GM23338 (cell line): ENCODE data around the gene DYNC1LI2. TPM values are rescaled to one million over a fixed set of nuclear protein-coding genes. Genes with fewer than 3 reads are reported as not detected.

Experiments
- ATAC-seq: fragments of 200-7000 bp; cut with Tn5 transposase; 3 replicates; pipeline ENCODE4 v1.9.1; 2020
- DNase-seq: peaks from one replicate; pipeline ENCODE4 v3.0.0-alpha.2; 2015; ENCODE audit warnings: low spot score
- H2AFZ ChIP-seq: fragments of 200-600 bp; sonication (generic); 2 replicates; pipeline ENCODE4 v1.8.0; 2016; ENCODE audit warnings: antibody characterized with exemption, mild to moderate bottlenecking, moderate library complexity
- H3F3A ChIP-seq: fragments of 200-600 bp; sonication (generic); replicated peaks from 2 replicates; pipeline ENCODE4 v1.8.0; 2017; ENCODE audit warnings: antibody characterized with exemption, mixed run types, low read depth
- H3K27ac ChIP-seq: fragments of 200-600 bp; sonication (generic); 2 replicates; pipeline ENCODE4 v1.6.1; 2016; ENCODE audit warnings: low read depth
- H3K27me3 ChIP-seq: fragments of 200-600 bp; sonication (generic); 2 replicates; pipeline ENCODE4 v1.8.0; 2016; ENCODE audit warnings: mild to moderate bottlenecking, mixed run types, moderate library complexity; ENCODE audit not compliant: insufficient read depth
- H3K36me3 ChIP-seq: fragments of 200-600 bp; sonication (generic); 2 replicates; pipeline ENCODE4 v1.8.0; 2016; ENCODE audit warnings: mild to moderate bottlenecking; ENCODE audit not compliant: insufficient read depth
- H3K4me1 ChIP-seq: fragments of 200-600 bp; sonication (generic); 2 replicates; pipeline ENCODE4 v1.8.0; 2016; ENCODE audit warnings: mild to moderate bottlenecking, moderate library complexity; ENCODE audit not compliant: insufficient read depth
- H3K4me2 ChIP-seq: fragments of 200-600 bp; sonication (generic); 2 replicates; pipeline ENCODE4 v1.7.1; 2017; ENCODE audit warnings: mixed run types
- H3K4me3 ChIP-seq: fragments of 200-600 bp; sonication (generic); 2 replicates; pipeline ENCODE4 v1.6.1; 2016; ENCODE audit warnings: mixed run types
- H3K79me2 ChIP-seq: fragments of 200-600 bp; sonication (generic); replicated peaks from 2 replicates; pipeline ENCODE4 v1.8.0; 2017; ENCODE audit warnings: mild to moderate bottlenecking; ENCODE audit not compliant: insufficient read depth
- H3K9me2 ChIP-seq: fragments of 200-600 bp; sonication (generic); 2 replicates; pipeline ENCODE4 v1.8.0; 2017; ENCODE audit not compliant: insufficient read depth
- H4K20me1 ChIP-seq: fragments of 200-600 bp; sonication (generic); replicated peaks from 2 replicates; pipeline ENCODE4 v1.8.0; 2017; ENCODE audit warnings: mild to moderate bottlenecking; ENCODE audit not compliant: insufficient read depth
- H3K27ac Mint-ChIP-seq: 2 replicates; pipeline ENCODE4 v1.8.0; 2020; ENCODE audit warnings: inconsistent platforms, mild to moderate bottlenecking, moderate library complexity, mixed read lengths
- H3K27me3 Mint-ChIP-seq: 3 replicates; pipeline ENCODE4 v1.8.0; 2022; ENCODE audit warnings: low read depth, mild to moderate bottlenecking, moderate library complexity, mixed read lengths, inconsistent platforms; ENCODE audit not compliant: insufficient read depth, poor library complexity
- H3K36me3 Mint-ChIP-seq: 3 replicates; pipeline ENCODE4 v1.8.0; 2021; ENCODE audit warnings: low read depth, mild to moderate bottlenecking, inconsistent platforms, moderate library complexity, mixed read lengths
- H3K4me1 Mint-ChIP-seq: 3 replicates; pipeline ENCODE4 v1.8.0; 2020; ENCODE audit warnings: mild to moderate bottlenecking, inconsistent platforms, mixed read lengths
- H3K4me3 Mint-ChIP-seq: 3 replicates; pipeline ENCODE4 v1.8.0; 2021; ENCODE audit warnings: moderate library complexity, mild to moderate bottlenecking, inconsistent platforms, mixed read lengths
- H3K9me3 Mint-ChIP-seq: 3 replicates; pipeline ENCODE4 v1.8.0; 2020; ENCODE audit warnings: moderate library complexity, mild to moderate bottlenecking, inconsistent platforms, mixed read lengths
- NANOG ChIP-seq: IDR thresholded peaks from 2 replicates; pipeline ENCODE4 v1.6.1; 2016; ENCODE audit warnings: antibody characterized with exemption, borderline replicate concordance
- REST ChIP-seq: IDR thresholded peaks from one replicate; pipeline ENCODE4 v1.6.1; 2018; ENCODE audit warnings: antibody characterized with exemption; ENCODE audit not compliant: unreplicated experiment
- ZNF331 ChIP-seq: fragments of 250-450 bp; sonication (Bioruptor Pico); IDR thresholded peaks from 2 replicates; pipeline ENCODE4 v1.5.0; 2020; ENCODE audit warnings: low read depth, mild to moderate bottlenecking, moderate library complexity
- polyA plus RNA-seq: library from polyadenylated mRNA; unstranded; fragments of >200 nt; fragmentation: Nextera tagmentation; extraction: Ambion mirVana; gene quantifications from 2 replicates; pipeline ENCODE4 v1.2.1, GENCODE V29; 2016
- total RNA-seq: library from RNA; depleted of rRNA; stranded (reverse); fragments of >200 nt; shearing (Covaris generic); gene quantifications from 2 replicates; pipeline ENCODE4 v1.2.3, GENCODE V29; 2014
- TF ChIP-seq, protein P1 (sequence below): fragments of 250-450 bp; sonication (Bioruptor Pico); IDR thresholded peaks from 2 replicates; pipeline ENCODE4 v1.5.0; 2020; ENCODE audit warnings: mild to moderate bottlenecking, moderate library complexity

DYNC1LI2 gene
- total and polyA plus RNA-seq, 2 experiments from 2014 or later = 73.9 to 85.9 TPM

DNA sequence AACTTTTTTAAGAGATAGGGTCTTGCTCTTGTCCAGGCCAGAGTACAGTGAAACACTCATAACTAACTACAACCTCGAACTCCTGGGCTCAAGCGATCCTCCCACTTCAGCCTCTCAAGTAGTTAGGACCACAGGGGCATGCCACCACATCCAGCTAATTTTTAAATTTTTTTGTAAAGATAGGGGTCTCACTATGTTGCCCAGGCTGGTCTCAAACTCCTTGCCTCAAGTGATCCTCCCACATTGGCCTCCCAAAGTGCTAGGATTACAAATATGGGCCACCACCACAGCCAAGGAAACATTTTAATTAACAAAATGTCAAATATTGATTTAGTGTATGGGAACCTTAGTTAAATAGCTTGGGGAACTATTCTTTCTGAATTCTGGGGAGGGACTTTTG is 2.8 kb upstream of the DYNC1LI2 start (continued):
- TF ChIP-seq, protein P1, sequence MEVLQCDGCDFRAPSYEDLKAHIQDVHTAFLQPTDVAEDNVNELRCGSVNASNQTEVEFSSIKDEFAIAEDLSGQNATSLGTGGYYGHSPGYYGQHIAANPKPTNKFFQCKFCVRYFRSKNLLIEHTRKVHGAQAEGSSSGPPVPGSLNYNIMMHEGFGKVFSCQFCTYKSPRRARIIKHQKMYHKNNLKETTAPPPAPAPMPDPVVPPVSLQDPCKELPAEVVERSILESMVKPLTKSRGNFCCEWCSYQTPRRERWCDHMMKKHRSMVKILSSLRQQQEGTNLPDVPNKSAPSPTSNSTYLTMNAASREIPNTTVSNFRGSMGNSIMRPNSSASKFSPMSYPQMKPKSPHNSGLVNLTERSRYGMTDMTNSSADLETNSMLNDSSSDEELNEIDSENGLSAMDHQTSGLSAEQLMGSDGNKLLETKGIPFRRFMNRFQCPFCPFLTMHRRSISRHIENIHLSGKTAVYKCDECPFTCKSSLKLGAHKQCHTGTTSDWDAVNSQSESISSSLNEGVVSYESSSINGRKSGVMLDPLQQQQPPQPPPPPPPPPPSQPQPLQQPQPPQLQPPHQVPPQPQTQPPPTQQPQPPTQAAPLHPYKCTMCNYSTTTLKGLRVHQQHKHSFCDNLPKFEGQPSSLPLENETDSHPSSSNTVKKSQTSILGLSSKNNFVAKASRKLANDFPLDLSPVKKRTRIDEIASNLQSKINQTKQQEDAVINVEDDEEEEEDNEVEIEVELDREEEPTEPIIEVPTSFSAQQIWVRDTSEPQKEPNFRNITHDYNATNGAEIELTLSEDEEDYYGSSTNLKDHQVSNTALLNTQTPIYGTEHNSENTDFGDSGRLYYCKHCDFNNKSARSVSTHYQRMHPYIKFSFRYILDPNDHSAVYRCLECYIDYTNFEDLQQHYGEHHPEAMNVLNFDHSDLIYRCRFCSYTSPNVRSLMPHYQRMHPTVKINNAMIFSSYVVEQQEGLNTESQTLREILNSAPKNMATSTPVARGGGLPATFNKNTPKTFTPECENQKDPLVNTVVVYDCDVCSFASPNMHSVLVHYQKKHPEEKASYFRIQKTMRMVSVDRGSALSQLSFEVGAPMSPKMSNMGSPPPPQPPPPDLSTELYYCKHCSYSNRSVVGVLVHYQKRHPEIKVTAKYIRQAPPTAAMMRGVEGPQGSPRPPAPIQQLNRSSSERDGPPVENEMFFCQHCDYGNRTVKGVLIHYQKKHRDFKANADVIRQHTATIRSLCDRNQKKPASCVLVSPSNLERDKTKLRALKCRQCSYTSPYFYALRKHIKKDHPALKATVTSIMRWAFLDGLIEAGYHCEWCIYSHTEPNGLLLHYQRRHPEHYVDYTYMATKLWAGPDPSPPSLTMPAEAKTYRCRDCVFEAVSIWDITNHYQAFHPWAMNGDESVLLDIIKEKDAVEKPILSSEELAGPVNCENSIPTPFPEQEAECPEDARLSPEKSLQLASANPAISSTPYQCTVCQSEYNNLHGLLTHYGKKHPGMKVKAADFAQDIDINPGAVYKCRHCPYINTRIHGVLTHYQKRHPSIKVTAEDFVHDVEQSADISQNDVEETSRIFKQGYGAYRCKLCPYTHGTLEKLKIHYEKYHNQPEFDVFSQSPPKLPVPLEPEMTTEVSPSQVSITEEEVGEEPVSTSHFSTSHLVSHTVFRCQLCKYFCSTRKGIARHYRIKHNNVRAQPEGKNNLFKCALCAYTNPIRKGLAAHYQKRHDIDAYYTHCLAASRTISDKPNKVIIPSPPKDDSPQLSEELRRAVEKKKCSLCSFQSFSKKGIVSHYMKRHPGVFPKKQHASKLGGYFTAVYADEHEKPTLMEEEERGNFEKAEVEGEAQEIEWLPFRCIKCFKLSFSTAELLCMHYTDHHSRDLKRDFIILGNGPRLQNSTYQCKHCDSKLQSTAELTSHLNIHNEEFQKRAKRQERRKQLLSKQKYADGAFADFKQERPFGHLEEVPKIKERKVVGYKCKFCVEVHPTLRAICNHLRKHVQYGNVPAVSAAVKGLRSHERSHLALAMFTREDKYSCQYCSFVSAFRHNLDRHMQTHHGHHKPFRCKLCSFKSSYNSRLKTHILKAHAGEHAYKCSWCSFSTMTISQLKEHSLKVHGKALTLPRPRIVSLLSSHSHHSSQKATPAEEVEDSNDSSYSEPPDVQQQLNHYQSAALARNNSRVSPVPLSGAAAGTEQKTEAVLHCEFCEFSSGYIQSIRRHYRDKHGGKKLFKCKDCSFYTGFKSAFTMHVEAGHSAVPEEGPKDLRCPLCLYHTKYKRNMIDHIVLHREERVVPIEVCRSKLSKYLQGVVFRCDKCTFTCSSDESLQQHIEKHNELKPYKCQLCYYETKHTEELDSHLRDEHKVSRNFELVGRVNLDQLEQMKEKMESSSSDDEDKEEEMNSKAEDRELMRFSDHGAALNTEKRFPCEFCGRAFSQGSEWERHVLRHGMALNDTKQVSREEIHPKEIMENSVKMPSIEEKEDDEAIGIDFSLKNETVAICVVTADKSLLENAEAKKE (CRISPR knock-in tag) = no peak
- TF ChIP-seq NANOG (no peak), ZNF331 (CRISPR knock-in tag) (no peak)

GRCh38 chr16:66752958-66753357 is 1.5 kb upstream of the DYNC1LI2 start:
- Histone ChIP-seq H2AFZ (peak overlapping the region; percentile 94), H3K27me3 (no peaks in the 10 kb centered on the region), H3F3A (no peaks in the 10 kb centered on the region; the same call in 1 of the 2 replicates), H3K4me2 (no peak overlapping the region), H3K4me1 (peaks cover 10% of the 10 kb centered on the region), H4K20me1 (peaks cover 26% of the 10 kb centered on the region), H3K79me2 (peaks cover 34% of the 10 kb centered on the region), H3K36me3 (peaks cover 13% of the 10 kb centered on the region), H3K4me3 (no peak overlapping the region), H3K27ac (no peak overlapping the region), H3K9me2 (no peaks in the 10 kb centered on the region)
- Mint-ChIP-seq H3K27ac (no peak overlapping the region), H3K4me1 (peaks cover 22% of the 10 kb centered on the region), H3K4me3 (no peak overlapping the region), H3K9me3 (no peaks in the 10 kb centered on the region), H3K36me3 (peaks cover 29% of the 10 kb centered on the region), H3K27me3 (peaks cover 2% of the 10 kb centered on the region)
- no peak for DNase-seq
- ATAC-seq = no peak
- no peak for TF ChIP-seq REST
- TF ChIP-seq, protein P1 (CRISPR knock-in tag) = no peak
- TF ChIP-seq ZNF331 (CRISPR knock-in tag) = no peak
